Activated naive CD4-positive, alpha-beta T cell treated with anti-CD3 and anti-CD28 coated beads, Interleukin-2, amount 50 U/mL, for 72 hours (primary cell): ENCODE data around the gene F8. TPM values are rescaled to one million over a fixed set of nuclear protein-coding genes. Genes with fewer than 3 reads are reported as not detected.

ENCODE experiments used
- ATAC-seq, 2 donors: fragments of 150-1000 bp; cut with Tn5 transposase; 2 replicates each; pipeline ENCODE4 v1.10.0; 2021; ENCODE audit warnings: mild to moderate bottlenecking in 2 of 2, moderate library complexity in 2 of 2
- DNase-seq, 2 donors: peaks; one replicate each; pipeline ENCODE4 v3.0.0; 2021 to 2022; ENCODE audit warnings: low spot score in 2 of 2
- H3K27ac Mint-ChIP-seq, 2 donors: one replicate each; pipeline ENCODE4 v1.8.0; 2022; ENCODE audit warnings: mild to moderate bottlenecking in 2 of 2, mixed read lengths in 2 of 2
- H3K36me3 Mint-ChIP-seq, 2 donors: one replicate each; pipeline ENCODE4 v1.8.0; 2022; ENCODE audit warnings: mixed read lengths in 2 of 2
- H3K9me3 Mint-ChIP-seq, 2 donors: one replicate each; pipeline ENCODE4 v1.8.0; 2022; ENCODE audit warnings: mixed read lengths in 2 of 2
- total RNA-seq, 2 donors: library from RNA; stranded (reverse); gene quantifications; one replicate each; pipeline ENCODE4 v1.2.3, GENCODE V29; 2022

Gene F8
- total RNA-seq = 1 to 10 TPM; 5.6 to 5.8 TPM

DNA sequence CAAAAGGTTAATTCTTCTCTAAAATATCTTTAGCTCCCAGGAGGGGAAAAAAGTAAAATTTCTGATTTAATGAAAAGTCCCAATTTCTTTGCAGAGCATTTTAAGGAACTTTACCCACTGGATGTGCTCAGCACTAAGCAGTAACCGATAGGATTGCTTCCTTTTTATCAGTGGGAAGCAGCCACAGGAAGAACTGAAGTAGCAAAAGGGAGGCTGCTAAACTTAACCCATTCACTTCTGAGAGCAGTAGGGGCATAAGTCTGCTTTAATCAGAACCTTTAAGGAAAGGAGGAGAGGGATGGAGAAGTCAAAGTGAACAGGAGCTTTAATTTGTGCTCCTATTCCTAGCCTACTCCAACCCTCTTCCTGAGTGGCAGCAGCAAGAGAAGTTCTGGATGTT is at the start of gene F8:
TSS of gene F8 (minus strand) at position 139 of the 400 bp plus-strand sequence. CDS start 171 bp downstream, outside the sequence.
- ATAC-seq = no peak
- Mint-ChIP-seq H3K9me3 (no peaks in the 10 kb centered on the region), H3K27ac (no peak within 1 kb of the TSS), H3K36me3 (no peaks in the 10 kb centered on the region)
- no peak for DNase-seq

DNA sequence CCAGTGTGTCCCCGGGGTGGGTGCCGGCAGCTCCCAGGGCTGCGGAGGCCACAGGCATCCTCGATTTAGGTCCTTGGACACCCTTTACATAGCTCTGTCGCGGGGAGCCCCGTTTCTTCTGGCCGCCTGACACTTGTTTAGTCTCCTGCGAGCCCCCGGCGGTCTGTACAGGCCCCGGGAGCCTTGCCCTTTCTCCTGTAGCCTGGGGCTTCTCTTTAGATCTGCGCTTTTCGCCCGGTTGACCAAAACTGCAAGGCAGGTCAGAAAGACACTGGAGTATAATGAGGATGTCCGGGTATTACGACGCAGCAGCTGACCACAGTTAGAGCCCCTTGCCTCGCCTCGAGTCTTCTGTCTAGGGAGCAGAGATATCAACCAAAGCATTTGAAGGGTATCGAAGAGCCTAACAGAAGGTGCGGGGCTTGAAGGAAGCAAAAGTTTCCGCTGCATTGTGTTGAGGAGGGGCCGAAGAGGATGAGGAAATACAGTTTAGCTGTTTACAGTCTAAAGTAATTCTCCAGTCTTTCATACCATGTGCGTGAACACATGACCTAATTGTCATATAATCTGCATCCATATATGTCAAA is 49.3 kb upstream of the F8 start:
- peak overlapping the region; percentile 90 to 93 for H3K27ac Mint-ChIP-seq
- no peaks in the 10 kb centered on the region for H3K9me3 Mint-ChIP-seq
- ATAC-seq (no peak), DNase-seq (no peak)
- H3K36me3 Mint-ChIP-seq = peaks cover 27 to 38% of the 10 kb centered on the region in 2 donors

DNA sequence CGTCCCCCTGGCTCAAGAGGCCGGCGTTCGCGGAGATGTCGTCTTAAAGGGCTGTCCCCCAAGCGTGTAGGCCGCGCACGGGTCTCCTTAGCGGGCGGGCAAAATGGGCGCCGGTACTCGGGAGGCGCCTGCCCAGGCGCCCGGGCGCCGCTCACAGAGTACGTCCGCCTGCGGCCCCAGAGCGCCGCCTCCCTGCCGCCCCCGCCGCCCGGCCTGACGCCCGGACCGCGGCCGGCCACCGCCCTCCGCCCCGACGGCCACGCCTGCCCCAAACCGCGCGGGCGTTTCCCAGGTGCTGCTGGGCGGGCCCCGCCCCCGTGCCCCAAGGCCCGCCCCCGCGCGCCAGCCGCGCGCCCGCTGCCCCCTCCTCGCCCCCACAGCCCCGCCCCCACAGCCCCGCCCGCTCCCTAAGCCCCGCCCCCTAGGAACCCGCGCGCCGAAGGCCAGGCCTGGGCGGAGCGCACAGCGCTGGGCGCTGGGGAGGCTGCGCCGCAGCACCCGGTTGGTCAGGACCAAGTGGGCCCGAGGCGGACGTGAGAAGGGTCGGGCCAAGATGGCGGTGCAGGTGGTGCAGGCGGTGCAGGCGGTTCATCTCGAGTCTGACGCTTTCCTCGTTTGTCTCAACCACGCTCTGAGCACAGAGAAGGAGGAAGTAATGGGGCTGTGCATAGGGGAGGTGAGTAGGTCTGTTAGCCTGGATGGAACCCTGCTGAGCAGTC is 48.6 kb upstream of the F8 start, which contains the start of the genes BRCC3, CMC4 and MTCP1:
TSS of gene BRCC3 (plus strand) at position 534 of the 719 bp plus-strand sequence. CDS start at position 554, 20 bp downstream.
TSS of gene CMC4 (minus strand) at position 162 of the 719 bp plus-strand sequence. CDS start 7,113 bp downstream, outside the sequence.
TSS of gene MTCP1 (minus strand) at position 162 of the 719 bp plus-strand sequence. CDS start 5,126 bp downstream, outside the sequence.
- DNase-seq = peak; percentile 72 to 86

DNA sequence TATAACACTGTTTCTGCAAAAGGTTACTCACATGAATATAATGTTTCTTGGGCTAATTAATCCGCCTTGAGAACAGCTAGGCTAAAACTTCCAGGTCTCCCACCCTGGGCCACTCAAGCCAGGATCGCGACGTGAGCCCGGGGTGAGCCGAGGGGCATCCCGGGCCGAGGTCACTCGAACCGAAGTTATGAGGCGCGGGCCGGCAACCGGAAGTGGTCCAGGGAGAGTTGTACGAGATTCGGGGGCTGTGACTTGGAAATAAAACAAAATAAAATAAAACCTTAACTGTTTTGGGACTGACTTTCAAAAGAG is 48.1 kb upstream of the F8 start:
- Mint-ChIP-seq H3K27ac (peak overlapping the region; percentile 84 to 93), H3K36me3 (peaks cover 27 to 38% of the 10 kb centered on the region in 2 donors), H3K9me3 (no peaks in the 10 kb centered on the region)
- ATAC-seq (peak; percentile 4 to 8), DNase-seq (no peak)

More for the DNA sequence above, 48.6 kb upstream of the F8 start, which contains the start of the genes BRCC3, CMC4 and MTCP1:
- peaks cover 27 to 38% of the 10 kb centered on the region in 2 donors for H3K36me3 Mint-ChIP-seq
- no peaks in the 10 kb centered on the region for H3K9me3 Mint-ChIP-seq
- peak; percentile 95 for ATAC-seq
- H3K27ac Mint-ChIP-seq = peak within 1 kb of the TSS; percentile 90 to 93

DNA sequence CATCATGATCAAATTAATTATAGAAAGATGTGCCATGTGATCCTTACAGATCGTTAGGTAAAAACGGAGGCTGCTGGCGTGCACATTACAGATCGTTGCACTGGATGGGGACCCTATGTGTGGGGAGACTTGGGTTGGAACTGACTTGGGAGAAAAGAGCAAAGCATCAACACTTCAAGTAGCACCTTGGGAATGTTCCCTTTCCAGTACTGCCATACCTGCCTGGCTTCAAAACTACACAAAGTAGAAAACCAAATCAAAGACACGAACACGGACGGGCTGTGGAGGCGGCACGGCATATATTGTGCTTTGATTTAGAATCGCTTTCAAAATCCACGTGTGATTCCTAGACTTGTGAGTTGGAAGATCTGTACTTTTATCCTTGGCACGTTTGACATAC is 47.5 kb upstream of the F8 start:
- DNase-seq (no peak), ATAC-seq (no peak)
- peak overlapping the region; percentile 74 to 93 for H3K27ac Mint-ChIP-seq
- H3K9me3 Mint-ChIP-seq = no peaks in the 10 kb centered on the region
- peaks cover 21 to 32% of the 10 kb centered on the region in 2 donors for H3K36me3 Mint-ChIP-seq

DNA sequence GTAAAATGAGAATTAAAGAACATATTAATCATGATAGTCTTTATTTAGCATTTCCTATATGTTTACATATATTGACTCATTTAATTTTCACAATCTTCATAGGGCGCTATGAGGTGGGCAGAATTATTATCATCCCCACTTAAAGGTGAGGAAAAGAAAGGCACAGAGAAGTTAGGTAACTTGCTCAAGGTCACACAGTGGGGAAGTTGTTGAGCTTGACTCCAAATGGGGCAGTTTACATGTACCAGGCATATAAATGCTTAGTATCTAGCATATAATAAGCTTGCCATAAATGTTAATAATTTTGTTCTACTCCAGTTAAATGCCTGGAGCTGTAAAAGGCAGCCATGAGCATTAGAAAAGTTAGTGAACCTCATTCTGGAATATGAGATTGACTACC is 46.9 kb upstream of the F8 start:
- peaks cover 20 to 31% of the 10 kb centered on the region in 2 donors for H3K36me3 Mint-ChIP-seq
- peak overlapping the region; percentile 74 to 93 for H3K27ac Mint-ChIP-seq
- DNase-seq (no peak), ATAC-seq (no peak)
- H3K9me3 Mint-ChIP-seq = no peaks in the 10 kb centered on the region

DNA sequence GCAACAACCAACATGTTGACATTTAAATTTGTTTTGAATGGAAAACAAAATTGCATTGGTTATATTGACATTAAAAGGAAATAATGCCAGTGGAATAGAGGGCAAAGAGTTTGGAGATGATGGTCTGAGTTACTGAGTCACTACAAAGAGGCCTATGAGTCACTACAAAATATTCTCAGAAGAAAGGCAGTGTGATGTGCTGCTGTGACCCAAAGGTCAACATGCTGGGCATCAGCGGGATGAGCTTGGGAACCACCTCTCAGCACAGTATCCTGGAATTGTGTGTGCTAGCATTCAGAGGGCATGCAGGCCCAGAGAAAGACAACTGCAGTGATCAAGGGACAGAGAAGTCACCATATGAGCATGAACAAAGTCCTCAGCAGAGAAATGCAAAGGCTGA is 45.6 kb upstream of the F8 start:
- Mint-ChIP-seq H3K36me3 (peaks cover 8 to 21% of the 10 kb centered on the region in 2 donors), H3K9me3 (no peaks in the 10 kb centered on the region), H3K27ac (no peak overlapping the region)
- peak in 1 of 2 donors; percentile 28 for ATAC-seq
- no peak for DNase-seq

DNA sequence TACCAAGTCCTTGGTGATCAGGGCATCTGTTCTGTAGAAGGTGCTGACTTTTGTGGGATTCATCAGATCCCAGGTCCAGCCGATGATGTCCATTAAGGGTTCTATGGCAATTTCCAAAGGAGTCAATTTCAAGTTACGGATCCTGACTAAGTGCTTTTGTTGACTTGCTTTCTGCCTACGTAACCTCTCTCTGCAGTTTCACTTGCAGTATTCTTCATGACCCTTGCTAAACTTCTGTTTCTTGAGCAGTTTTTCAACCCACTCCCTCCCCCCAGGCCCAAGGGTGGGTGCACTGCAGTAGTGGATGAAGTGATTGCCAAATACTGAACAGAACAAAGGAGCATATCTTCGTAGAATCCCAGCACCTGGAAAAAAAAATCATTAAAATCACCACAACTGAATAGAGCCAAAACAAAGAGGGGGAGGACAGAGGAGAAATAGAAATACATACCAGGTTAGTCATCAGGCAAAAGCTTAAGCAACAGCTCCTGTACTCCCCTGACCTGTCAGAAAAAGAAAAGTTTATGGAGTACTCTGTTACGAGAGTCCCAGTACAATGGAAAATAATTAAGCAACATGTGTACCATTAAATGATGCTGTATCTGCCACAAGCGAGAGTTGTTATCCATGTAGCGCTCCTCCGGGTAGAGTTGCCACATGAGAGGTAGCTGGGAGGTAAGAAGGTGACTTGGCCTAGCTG is 42.7 kb upstream of the F8 start:
- no peak overlapping the region for H3K27ac Mint-ChIP-seq
- no peak for DNase-seq
- H3K36me3 Mint-ChIP-seq = peaks cover 0 to 6% of the 10 kb centered on the region in 2 donors
- ATAC-seq = no peak
- no peaks in the 10 kb centered on the region for H3K9me3 Mint-ChIP-seq

DNA sequence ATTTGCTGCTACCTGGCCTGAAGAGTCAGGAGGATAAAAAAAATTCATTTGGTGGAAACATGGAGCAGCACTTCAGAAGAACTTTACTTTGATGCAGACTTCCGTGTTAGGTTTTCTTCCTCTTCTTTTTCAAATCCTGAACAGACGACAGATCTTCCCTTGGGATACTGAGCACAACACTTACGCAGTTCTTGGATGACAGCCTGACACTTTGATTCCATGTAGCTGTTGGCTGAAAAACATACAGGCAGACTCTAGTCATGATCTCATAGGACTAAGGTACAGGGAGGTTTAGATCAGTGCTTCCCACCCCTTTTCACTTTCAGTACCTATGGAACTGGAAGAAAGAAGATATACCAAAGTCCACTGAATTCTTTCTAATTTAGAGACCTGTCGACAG is 39.2 kb upstream of the F8 start:
- ATAC-seq = no peak
- no peak for DNase-seq
- no peaks in the 10 kb centered on the region for H3K36me3 Mint-ChIP-seq
- no peak overlapping the region for H3K27ac Mint-ChIP-seq
- no peaks in the 10 kb centered on the region for H3K9me3 Mint-ChIP-seq

DNA sequence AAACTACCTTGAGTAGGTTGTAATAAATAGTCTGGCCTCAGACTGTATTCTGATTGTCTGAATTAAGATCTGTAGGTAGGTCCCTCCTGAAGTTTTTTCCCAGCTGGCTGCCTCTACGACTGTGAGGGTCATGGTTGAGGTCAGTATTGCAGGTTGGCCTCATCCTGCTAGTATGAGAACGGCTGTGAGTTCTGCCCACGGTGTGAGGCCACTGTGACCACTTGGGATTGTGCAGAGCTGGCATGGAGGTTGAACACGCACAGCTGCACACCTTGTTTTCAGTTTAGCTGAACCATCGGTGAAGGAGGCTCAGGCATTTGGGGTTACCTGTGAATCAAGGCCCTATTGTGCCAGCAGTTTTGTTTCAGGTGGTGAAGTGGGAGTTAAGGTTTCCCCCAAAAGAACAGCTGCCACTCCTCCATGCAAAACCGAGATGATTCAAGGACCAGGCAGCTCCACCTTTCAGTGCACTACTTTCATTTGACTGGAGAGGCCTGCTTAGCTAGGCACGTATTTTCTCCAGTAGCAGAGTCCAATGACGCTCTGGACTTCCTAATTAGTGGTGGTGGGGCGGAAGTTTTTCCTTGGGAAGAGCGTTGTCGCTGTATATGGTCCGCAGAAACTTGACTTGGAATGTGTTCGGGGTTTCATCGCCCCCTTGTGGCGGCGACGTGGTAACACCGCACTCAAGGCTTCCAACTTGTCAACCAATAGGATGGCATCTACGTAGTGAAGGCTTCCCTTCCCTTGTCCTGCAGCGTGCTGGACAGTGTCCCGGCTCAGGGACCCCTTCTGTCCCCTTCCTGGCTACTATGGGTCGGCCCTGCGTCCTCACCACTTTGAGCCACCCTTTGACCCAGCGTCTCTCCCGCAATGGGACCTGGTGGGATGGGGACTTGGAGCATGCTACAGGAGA is 34.6 kb upstream of the F8 start:
- H3K36me3 Mint-ChIP-seq = peaks cover 0 to 9% of the 10 kb centered on the region in 2 donors
- no peaks in the 10 kb centered on the region for H3K9me3 Mint-ChIP-seq
- DNase-seq = peak in 1 of 2 donors; percentile 25
- ATAC-seq = peak; percentile 74 to 89
- H3K27ac Mint-ChIP-seq = peak overlapping the region; percentile 50 to 53

DNA sequence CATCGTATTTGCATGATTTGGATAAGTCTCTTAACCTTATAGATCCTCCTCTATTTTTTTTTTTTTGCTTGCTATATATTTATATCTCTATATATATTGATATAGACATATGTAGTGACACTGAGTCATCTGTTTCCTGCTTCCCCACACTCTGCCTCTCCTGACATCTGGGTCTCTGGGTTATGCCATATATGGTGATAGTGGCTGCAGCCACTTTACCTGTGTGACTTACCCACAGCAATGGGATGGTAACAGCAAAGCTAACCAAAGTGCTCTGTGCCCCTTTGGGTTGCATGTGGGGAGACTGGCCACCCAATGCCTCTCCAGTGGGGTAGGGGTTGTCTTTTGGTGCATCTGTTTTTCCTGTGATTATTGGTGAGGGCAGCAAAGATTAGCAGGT is 33.9 kb upstream of the F8 start:
- Mint-ChIP-seq H3K27ac (no peak overlapping the region), H3K36me3 (peaks cover 0 to 9% of the 10 kb centered on the region in 2 donors), H3K9me3 (no peaks in the 10 kb centered on the region)
- ATAC-seq (peak; percentile 67 to 73), DNase-seq (no peak)

DNA sequence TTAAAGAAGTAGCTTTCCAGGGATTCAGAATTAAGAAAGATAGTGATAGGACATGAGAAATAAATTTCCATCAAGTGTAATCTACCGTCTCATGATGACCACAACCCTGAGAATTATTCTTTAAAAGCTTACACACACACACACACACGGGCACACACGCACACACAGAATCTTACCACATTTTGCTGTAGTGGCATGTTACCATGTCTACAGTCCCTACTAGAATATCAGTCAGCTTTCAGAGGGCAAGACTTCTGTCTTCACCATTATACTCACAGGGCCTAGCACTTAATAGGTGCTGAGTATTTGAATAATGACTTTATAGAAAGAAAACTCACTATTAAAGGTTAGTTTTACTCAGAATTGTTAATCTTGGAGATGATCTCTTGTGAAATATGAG is 33.0 kb upstream of the F8 start:
- ATAC-seq (no peak), DNase-seq (no peak)
- H3K27ac Mint-ChIP-seq = no peak overlapping the region
- peaks cover 0 to 9% of the 10 kb centered on the region in 2 donors for H3K36me3 Mint-ChIP-seq
- H3K9me3 Mint-ChIP-seq = no peaks in the 10 kb centered on the region

DNA sequence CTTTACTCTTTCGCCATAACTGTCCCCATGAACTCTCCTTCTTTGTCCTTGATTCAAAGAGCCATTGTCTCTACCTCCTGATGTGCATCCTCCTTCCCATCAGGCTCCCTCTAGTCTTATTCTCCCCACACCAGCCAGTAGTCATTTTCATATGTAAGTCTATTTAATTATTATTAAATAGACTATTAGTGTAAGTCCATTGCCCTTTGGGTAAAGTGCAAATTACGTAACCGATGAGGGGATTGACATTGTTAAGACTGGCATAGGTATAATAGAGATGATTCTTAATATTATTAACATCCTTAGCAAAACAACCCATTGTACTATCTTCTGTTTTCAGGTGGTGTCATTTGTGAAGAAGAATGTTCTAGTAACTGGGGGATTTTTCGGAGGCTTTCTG is 31.7 kb upstream of the F8 start:
- H3K36me3 Mint-ChIP-seq = peaks cover 0 to 9% of the 10 kb centered on the region in 2 donors
- H3K27ac Mint-ChIP-seq = no peak overlapping the region
- no peak for DNase-seq
- ATAC-seq = no peak
- H3K9me3 Mint-ChIP-seq = no peaks in the 10 kb centered on the region

DNA sequence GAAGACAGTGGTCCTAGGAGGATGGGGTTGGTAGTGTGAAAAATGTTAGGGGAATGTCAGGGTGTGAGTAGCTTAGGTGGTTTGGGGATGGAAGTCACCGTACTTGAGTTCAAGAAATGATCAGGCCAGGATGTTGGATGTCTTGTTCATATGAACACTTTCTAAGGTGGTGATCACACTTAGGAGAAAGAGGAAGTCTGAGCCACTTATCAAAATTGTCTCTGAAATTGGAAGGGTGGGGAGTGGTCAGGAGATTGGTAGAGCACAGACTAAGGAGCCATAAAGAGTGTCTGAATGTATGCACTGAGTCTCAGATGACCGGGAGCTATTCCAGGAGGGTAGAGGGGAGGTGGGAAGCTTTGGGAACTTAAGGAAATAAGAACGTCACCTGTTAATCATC is 31.1 kb upstream of the F8 start:
- Mint-ChIP-seq H3K27ac (peak overlapping the region in 1 of 2 donors; percentile 27), H3K9me3 (no peaks in the 10 kb centered on the region), H3K36me3 (peaks cover 3 to 9% of the 10 kb centered on the region in 2 donors)
- no peak for DNase-seq
- no peak for ATAC-seq

DNA sequence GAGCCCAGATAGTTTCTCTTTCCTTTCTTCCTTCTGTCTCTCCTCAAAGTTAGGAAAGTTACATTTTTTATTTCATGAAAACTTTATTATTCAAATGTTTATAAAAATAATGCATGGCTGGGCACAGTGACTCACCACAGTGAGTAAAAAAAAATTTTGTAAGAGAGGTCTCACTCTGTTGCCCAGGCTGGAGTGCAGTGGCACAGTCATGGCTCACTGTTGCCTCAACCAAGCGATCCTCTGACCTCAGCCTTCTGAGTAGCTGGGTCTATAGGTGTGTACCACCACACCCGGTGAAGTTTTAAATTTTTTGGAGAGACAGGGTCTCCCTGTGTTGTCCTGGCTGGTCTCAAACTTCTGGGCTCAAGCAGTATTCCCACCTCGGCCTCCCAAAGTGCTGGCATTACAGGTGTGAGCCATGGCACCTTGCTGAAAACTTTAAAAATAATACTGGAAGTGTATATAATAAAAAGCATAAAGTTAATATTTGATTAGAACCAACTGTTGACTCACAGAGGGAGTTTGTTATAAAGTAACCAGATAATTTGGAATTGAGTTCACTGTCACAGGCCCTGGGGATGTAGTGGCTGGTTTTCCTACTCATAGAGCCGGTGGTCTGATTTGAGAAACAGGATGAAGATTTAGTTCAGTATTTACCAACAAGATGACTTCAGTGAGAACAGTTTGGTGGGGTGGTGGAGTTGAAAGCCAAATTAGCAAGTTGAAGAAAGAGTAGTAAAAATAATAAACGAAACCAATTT is 30.4 kb upstream of the F8 start:
- Mint-ChIP-seq H3K27ac (peak overlapping the region in 1 of 2 donors; percentile 44), H3K36me3 (peaks cover 4 to 9% of the 10 kb centered on the region in 2 donors), H3K9me3 (no peaks in the 10 kb centered on the region)
- no peak for ATAC-seq
- no peak for DNase-seq
